Loucy (cell line): Measurements from ENCODE around the gene ZBTB7B.

Source experiments
- H2AFZ ChIP-seq: fragments of 200-600 bp; sonication (generic); 2 replicates; pipeline ENCODE4 v1.6.0; 2016; ENCODE audit warnings: antibody characterized with exemption, mild to moderate bottlenecking, low read length, moderate library complexity
- H3F3A ChIP-seq: fragments of 200-600 bp; 2 replicates; pipeline ENCODE4 v1.6.0; 2016; ENCODE audit warnings: antibody characterized with exemption, low read depth, mild to moderate bottlenecking
- H3K27me3 ChIP-seq: fragments of 200-600 bp; sonication (generic); 2 replicates; pipeline ENCODE4 v1.6.1; 2014; ENCODE audit warnings: low read length, mild to moderate bottlenecking; ENCODE audit not compliant: insufficient read depth, poor library complexity, severe bottlenecking
- H3K36me3 ChIP-seq: fragments of 200-600 bp; sonication (generic); 2 replicates; pipeline ENCODE4 v1.6.1; 2016; ENCODE audit warnings: low read length; ENCODE audit not compliant: insufficient read depth
- H3K4me1 ChIP-seq: fragments of 200-600 bp; sonication (generic); 2 replicates; pipeline ENCODE4 v1.5.1; 2014; ENCODE audit warnings: low read length, mild to moderate bottlenecking; ENCODE audit not compliant: insufficient read depth, poor library complexity, severe bottlenecking
- H3K4me2 ChIP-seq: fragments of 200-600 bp; sonication (generic); 2 replicates; pipeline ENCODE4 v1.6.0; 2014; ENCODE audit warnings: antibody characterized with exemption, low read length, low read depth, mild to moderate bottlenecking; ENCODE audit not compliant: poor library complexity, severe bottlenecking
- H3K4me3 ChIP-seq: fragments of 200-600 bp; sonication (generic); 2 replicates; pipeline ENCODE4 v1.5.1; 2014; ENCODE audit warnings: low read length, mild to moderate bottlenecking, mixed read lengths; ENCODE audit not compliant: poor library complexity, severe bottlenecking
- H3K79me2 ChIP-seq: fragments of 200-600 bp; sonication (generic); 2 replicates; pipeline ENCODE4 v1.6.1; 2014; ENCODE audit warnings: low read length; ENCODE audit not compliant: insufficient read depth
- H3K9ac ChIP-seq: fragments of 200-600 bp; sonication (generic); 2 replicates; pipeline ENCODE4 v1.6.0; 2014; ENCODE audit warnings: mild to moderate bottlenecking, low read depth, low read length, moderate library complexity; ENCODE audit not compliant: poor library complexity, severe bottlenecking
- H3K9me2 ChIP-seq: fragments of 200-600 bp; sonication (generic); replicated peaks from 2 replicates; pipeline ENCODE4 v1.6.1; 2016; ENCODE audit warnings: low read depth, low read length, mixed read lengths
- H3K9me3 ChIP-seq: fragments of 200-600 bp; sonication (generic); 2 replicates; pipeline ENCODE4 v1.6.1; 2014; ENCODE audit warnings: mild to moderate bottlenecking, antibody characterized with exemption, low read length, low read depth; ENCODE audit not compliant: insufficient read depth
- H4K20me1 ChIP-seq: fragments of 200-600 bp; sonication (generic); 2 replicates; pipeline ENCODE4 v1.6.0; 2014; ENCODE audit warnings: antibody characterized with exemption, low read length, mild to moderate bottlenecking; ENCODE audit not compliant: insufficient read depth, poor library complexity, severe bottlenecking
- EZH2phosphoT487 ChIP-seq: fragments of 200-600 bp; IDR thresholded peaks from 2 replicates; pipeline ENCODE4 v1.6.1; 2018; ENCODE audit warnings: antibody characterized with exemption, mild to moderate bottlenecking, moderate library complexity, borderline replicate concordance
- TF ChIP-seq, protein P1 (sequence below): fragments of 200-600 bp; sonication (generic); conservative IDR thresholded peaks from 2 replicates; pipeline ENCODE4 v1.5.1; 2014; ENCODE audit warnings: mild to moderate bottlenecking, antibody characterized with exemption, low read length

Gene ZBTB7B

DNA sequence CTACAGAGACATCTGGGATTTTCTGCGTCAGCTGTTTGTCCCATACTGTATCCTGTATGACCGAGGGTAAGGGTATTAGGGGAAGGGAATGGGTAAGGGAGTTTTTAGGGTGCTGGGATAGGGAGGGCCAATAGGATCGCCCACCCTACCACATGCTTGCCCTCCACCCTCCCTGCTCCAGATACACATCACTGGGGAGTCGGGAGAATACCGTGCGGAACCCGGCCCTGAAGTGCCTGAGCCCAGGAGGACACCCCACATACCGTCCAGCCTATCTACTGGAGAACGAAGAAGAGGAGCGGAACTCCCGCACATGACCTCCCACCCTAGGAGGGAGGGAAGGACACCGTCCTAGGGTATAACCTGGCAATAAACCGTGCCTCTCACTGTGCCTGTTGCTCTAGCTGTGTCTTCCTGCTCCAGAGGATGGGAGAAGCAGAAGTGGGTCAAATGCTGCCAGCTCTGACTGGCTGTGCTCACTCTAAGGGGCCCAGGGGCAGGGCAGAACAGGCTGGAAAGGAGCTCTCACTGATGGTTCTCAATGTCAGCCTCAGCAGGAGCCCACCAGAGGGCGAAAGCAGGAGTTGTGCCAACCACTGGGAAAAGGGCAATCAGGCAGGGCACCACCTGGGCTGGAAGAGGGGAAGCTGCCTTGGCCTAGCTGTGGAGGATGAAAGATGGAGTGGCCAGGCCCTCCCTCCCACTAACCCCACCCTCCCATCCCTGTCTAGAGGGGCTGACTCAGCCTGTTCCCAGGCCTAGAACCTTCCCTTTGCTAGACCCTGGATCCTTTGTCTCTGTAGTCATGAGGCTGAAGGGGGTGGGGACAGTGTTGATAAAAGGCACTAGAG lies 9.7 kb upstream of the ZBTB7B start:
- H3K9me3 ChIP-seq, result no peaks in the 10 kb centered on the region
- TF ChIP-seq, protein P1, sequence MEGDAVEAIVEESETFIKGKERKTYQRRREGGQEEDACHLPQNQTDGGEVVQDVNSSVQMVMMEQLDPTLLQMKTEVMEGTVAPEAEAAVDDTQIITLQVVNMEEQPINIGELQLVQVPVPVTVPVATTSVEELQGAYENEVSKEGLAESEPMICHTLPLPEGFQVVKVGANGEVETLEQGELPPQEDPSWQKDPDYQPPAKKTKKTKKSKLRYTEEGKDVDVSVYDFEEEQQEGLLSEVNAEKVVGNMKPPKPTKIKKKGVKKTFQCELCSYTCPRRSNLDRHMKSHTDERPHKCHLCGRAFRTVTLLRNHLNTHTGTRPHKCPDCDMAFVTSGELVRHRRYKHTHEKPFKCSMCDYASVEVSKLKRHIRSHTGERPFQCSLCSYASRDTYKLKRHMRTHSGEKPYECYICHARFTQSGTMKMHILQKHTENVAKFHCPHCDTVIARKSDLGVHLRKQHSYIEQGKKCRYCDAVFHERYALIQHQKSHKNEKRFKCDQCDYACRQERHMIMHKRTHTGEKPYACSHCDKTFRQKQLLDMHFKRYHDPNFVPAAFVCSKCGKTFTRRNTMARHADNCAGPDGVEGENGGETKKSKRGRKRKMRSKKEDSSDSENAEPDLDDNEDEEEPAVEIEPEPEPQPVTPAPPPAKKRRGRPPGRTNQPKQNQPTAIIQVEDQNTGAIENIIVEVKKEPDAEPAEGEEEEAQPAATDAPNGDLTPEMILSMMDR, result peak; percentile 53
- TF ChIP-seq EZH2phosphoT487, result no peak
- no peak overlapping the region for H3K4me3 ChIP-seq
- H3K36me3 ChIP-seq, result no peaks in the 10 kb centered on the region
- no peaks in the 10 kb centered on the region for H4K20me1 ChIP-seq
- H3K4me1 ChIP-seq, result peaks cover 23% of the 10 kb centered on the region
- H3K9ac ChIP-seq, result no peak overlapping the region
- H3K4me2 ChIP-seq, result no peak overlapping the region
- H3F3A ChIP-seq, result 0 out of 2 replicates have a peak, but pooled peaks cover 7% of the 10 kb centered on the region
- no peaks in the 10 kb centered on the region for H3K79me2 ChIP-seq
- H3K27me3 ChIP-seq, result no peaks in the 10 kb centered on the region
- H3K9me2 ChIP-seq, result no peaks in the 10 kb centered on the region
- H2AFZ ChIP-seq, result no peak overlapping the region

GRCh38 chr1:154993572-154994268 lies 8.9 kb upstream of the ZBTB7B start, which contains the start of gene LENEP:
TSS of gene LENEP (plus strand) at chr1:154993586. CDS start at chr1:154993608, 22 bp downstream.
- H3K4me3 ChIP-seq, result no peak within 1 kb of the TSS
- H3F3A ChIP-seq, result 0 out of 2 replicates have a peak, but pooled peaks cover 7% of the 10 kb centered on the region
- peaks cover 25% of the 10 kb centered on the region for H3K4me1 ChIP-seq
- H3K9ac ChIP-seq, result no peak within 1 kb of the TSS
- H3K36me3 ChIP-seq, result no peaks in the 10 kb centered on the region
- no peaks in the 10 kb centered on the region for H3K27me3 ChIP-seq
- H3K79me2 ChIP-seq, result no peaks in the 10 kb centered on the region
- H3K9me3 ChIP-seq, result no peaks in the 10 kb centered on the region
- H4K20me1 ChIP-seq, result no peaks in the 10 kb centered on the region
- H2AFZ ChIP-seq, result no peak within 1 kb of the TSS
- no peak for TF ChIP-seq EZH2phosphoT487
- TF ChIP-seq, protein P1, result no peak
- no peaks in the 10 kb centered on the region for H3K9me2 ChIP-seq
- H3K4me2 ChIP-seq, result no peak within 1 kb of the TSS

DNA sequence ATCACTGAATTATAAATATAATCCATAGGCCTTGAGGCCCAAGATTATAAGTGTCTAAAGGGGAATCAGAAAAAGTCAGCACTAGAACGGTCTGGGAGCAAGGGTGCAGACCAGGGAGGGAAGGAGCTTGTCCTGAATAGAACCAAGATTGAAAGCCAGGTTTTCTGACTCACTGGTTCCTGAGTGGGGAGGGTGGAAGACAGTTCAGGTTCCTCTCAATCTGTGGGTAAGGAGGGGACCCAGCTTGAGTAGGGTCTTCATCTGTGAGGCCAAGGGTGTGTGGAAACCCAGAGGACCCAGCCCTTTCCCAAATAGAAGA lies 8.4 kb upstream of the ZBTB7B start:
- Histone ChIP-seq H3K9ac (no peak overlapping the region), H4K20me1 (no peaks in the 10 kb centered on the region), H3F3A (peaks cover 8% of the 10 kb centered on the region), H3K79me2 (no peaks in the 10 kb centered on the region), H3K4me3 (no peak overlapping the region), H2AFZ (no peak overlapping the region), H3K9me2 (no peaks in the 10 kb centered on the region), H3K36me3 (no peaks in the 10 kb centered on the region), H3K27me3 (no peaks in the 10 kb centered on the region), H3K4me1 (peaks cover 24% of the 10 kb centered on the region), H3K9me3 (no peaks in the 10 kb centered on the region), H3K4me2 (no peak overlapping the region)
- TF ChIP-seq EZH2phosphoT487, result no peak
- TF ChIP-seq, protein P1, result no peak
